ENCODE results near the gene ZFPM1.

ZFPM1 gene

DNA sequence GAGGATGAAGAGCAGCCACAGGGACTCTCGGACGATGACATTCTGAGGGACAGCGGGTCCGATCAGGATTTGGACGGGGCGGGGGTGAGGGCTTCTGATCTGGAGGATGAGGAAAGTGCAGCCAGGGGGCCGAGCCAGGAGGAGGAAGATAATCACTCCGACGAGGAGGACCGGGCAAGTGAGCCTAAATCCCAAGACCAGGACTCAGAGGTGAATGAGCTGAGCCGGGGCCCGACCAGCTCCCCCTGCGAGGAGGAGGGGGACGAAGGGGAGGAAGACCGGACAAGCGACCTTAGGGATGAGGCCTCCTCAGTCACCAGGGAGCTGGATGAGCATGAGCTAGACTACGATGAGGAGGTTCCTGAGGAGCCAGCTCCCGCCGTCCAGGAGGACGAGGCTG, 124.1 kb downstream of the ZFPM1 start:
- DNase-seq: no peak

DNA sequence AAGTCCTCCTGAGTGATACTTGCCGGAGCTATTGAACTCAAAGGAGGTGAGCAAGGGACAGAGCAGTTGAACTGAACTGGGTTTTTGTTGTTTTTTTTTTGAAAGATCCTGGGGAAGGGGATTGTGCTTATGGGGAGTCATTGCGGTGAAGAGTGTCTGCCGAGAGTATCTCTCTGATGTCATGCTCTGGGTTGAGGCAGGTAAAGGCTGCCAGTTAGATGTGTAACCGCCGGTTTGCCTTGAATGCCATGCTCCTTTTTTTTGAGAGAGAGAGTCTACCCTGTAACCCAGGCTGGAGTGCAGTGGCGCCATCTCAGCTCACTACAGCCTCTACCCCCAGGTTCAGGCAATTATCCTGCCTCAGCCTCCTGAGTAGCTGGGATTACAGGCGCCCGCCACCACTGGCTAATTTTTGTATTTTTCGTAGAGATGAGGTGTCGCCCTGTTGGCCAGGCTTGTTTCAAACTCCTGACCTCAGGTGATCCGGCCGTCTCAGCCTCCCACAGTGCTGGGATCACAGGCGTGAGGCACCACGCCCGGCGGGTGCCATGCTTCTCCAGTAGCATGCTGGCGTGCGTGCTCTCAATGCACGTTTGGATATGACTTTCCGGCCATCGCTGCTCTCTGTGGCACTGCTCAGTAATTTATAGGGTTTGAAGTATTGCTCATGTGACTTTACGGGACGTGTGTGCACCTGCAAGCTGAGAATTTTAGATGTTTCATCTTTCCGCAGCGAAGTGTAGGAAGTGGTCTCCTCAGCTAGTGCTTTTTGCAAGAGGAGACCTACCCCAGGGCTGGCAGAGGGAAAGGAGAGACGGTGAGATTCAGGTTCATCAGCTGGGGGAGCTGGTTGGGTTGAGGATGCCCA, 125.6 kb downstream of the ZFPM1 start:
- DNase-seq: no peak

DNA sequence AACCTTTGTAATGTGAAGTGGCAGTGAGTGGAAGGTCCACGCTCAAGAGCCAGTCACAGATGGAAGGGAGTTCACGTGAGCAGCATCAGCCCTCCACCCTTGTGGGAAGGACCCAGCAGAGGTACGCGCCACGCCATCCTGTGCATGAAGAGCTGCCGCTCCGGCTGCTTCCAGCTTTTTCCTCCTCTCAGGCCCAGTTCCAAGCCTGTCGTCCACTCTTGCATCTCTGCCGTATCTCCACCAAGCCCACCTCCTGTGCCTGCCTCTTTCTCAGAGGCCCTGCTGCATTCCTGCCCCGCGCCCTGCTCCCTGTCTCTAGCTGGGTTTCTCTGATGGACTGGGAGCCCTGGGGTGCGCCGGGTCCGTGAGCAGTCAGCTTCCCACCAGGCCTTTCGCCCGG, 127.3 kb downstream of the ZFPM1 start:
- DNase-seq: no peak

DNA sequence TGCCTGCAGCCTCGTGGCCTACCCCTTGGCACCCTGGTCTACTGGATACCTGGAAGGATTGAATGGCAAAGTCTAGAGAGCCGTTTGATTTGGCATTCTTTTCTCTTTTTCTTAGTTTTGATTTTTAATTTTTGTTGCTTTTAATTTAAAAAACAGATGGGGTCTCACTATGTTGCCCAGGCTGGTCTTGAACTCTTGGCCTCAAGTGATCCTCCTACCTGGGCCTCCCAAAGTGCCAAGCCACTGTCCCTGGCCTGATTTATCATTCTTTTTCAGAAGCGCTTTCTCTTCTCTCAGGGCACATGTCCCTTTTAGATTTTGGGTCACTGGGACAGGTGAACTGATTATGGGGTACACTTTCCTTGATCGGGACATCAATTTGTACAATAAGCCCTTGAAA, 128.0 kb downstream of the ZFPM1 start:
- no peak for DNase-seq

DNA sequence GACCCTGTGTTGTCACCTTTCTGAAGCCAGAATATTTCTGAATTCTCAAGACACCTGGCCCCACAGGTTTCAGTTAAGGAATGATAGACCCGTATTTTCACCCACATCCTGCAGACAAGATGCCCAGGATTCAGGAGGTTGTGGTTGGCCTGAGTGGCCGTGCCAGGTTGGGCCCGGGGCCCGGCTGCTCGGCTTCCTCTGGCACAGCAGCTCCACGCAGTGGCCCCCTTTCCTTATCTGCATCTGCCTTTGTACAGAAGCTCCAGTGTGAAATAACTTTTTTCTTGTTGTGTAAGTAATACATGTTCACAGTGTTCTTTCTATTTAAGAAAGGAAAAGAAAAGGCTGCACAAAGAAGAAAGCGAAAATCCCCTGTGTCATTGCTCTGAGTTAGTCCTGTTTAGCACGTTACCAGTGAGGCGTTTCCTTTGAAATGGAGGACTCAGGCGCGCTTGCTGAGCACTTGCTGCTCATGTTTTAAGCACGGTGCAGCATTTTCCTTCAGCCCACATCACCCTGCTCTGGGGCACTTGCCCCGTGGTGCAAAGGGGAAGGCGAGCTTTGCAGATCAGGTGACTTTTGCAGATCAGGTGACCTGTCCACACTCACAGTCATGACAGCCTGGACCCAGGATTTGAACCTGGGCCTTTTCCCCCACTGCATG, 130.0 kb downstream of the ZFPM1 start:
- no peak for DNase-seq

DNA sequence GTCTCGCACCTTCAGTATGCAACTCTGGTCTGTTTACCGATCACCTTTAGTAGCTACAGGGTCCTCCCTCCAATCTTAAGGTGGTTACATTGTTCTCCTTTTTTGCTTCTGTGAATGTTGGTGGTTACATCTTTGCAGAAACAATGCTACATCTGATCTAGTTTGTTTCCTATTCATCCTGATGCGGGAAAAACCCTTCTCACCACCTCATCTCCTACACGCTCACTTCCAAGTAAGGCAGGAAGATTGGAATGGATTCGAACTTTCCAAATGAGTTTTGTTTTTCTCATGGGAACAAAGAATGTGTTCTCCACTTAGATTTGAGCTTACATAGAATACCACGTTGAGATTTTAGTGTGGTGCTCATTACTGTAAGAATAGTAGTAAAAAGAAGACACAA, 131.6 kb downstream of the ZFPM1 start:
- no peak for DNase-seq

DNA sequence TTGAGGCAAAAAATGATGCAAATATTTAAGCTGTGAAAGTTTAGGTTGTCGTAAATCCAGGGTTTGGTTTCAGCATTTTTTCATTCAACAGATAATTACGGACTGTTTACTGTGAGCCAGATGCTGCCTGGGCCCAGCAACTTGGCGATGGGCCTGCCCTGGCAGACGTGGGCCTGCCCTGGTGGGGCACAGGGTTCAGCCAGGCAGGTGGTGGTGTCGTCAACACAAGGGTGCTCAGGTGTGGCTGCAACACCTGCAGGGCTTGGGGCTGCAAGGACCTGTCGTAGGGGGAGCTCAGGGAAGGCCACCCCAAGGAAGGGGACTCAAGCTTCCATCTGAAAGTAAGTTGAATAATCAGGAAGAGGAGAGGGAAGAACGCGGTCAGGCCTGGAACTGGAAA, 132.2 kb downstream of the ZFPM1 start:
- DNase-seq: no peak

DNA sequence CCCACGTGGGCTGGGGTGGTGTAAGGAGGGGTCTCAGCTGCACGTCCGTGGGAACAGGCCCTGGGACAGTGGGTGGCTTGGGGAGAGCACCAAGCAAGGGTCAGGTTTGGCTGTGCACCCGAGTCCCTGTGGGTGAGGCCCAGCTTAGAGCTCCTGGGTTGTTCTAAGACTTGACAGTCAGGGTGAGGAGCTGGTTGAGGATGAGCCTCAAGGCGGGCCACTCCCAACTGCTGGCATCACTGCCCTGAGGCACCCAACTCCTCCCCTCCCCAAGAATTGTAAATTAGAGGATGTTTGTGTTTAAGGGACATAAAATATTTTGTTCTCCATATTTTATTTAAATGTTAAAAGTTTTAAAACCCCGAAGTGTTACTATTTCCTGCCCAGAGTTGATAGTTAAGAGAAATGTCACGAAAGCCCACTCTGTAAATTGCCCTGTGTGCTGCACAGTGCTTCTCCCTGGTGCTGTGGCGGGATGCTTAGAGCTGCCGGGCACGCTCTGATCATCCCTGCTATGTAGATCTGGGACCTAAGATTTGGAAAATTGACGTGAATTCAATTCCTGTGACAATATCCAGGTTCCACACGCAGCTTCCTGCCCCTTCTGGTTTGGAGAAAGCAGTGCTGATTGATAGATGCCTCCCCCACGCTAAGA, 133.0 kb downstream of the ZFPM1 start:
- no peak for DNase-seq

All from NCI-H187 treated with DMSO at 0.1 percent for 48 hours (cell line).